Chondrocyte (in vitro differentiated cells): Measurements from ENCODE around the gene TLE4. TPM values are rescaled to one million over a fixed set of nuclear protein-coding genes. Genes with fewer than 3 reads are reported as not detected.

Experiments
- DNase-seq: peaks from one replicate; pipeline ENCODE4 v3.0.0; 2021; ENCODE audit warnings: mixed read lengths, low spot score
- H3K27ac Mint-ChIP-seq: one replicate; pipeline ENCODE4 v1.8.0; 2021; ENCODE audit warnings: mild to moderate bottlenecking, moderate library complexity, mixed read lengths; ENCODE audit not compliant: unreplicated experiment
- H3K27me3 Mint-ChIP-seq: 2 replicates; pipeline ENCODE4 v1.8.0; 2021; ENCODE audit warnings: low read depth, mixed read lengths
- H3K36me3 Mint-ChIP-seq: 2 replicates; pipeline ENCODE4 v1.8.0; 2021; ENCODE audit warnings: low read depth, mixed read lengths
- H3K4me1 Mint-ChIP-seq: 2 replicates; pipeline ENCODE4 v1.8.0; 2021; ENCODE audit warnings: low read depth, mild to moderate bottlenecking, mixed read lengths
- H3K4me3 Mint-ChIP-seq: one replicate; pipeline ENCODE4 v1.8.0; 2021; ENCODE audit warnings: mild to moderate bottlenecking, moderate library complexity, mixed read lengths; ENCODE audit not compliant: unreplicated experiment
- H3K9me3 Mint-ChIP-seq: 2 replicates; pipeline ENCODE4 v1.8.0; 2021; ENCODE audit warnings: low read depth, mixed read lengths
- CTCF ChIP-seq: fragments of 200-600 bp; sonication (generic); IDR thresholded peaks from 2 replicates; pipeline ENCODE4 v1.5.0; 2021; ENCODE audit warnings: antibody characterized with exemption, mild to moderate bottlenecking, moderate library complexity
- total RNA-seq: library from RNA; stranded (reverse); gene quantifications from 3 replicates; pipeline ENCODE4 v1.2.1, GENCODE V29; 2021

TLE4 gene
- total RNA-seq, 1 donor from 2014 or later: 66.0 TPM

GRCh38 chr9:79705704-79706103 lies 133.9 kb downstream of the TLE4 start:
- H3K27me3 Mint-ChIP-seq: no peaks in the 10 kb centered on the region
- no peak overlapping the region for H3K4me3 Mint-ChIP-seq
- TF ChIP-seq CTCF: no peak
- peaks cover 26% of the 10 kb centered on the region for H3K36me3 Mint-ChIP-seq
- H3K4me1 Mint-ChIP-seq: peaks cover under 1% of the 10 kb centered on the region
- no peak for DNase-seq
- no peak overlapping the region for H3K27ac Mint-ChIP-seq
- H3K9me3 Mint-ChIP-seq: no peaks in the 10 kb centered on the region

GRCh38 chr9:79706512-79706911 lies 134.7 kb downstream of the TLE4 start:
- no peak overlapping the region for H3K4me3 Mint-ChIP-seq
- no peak for TF ChIP-seq CTCF
- no peaks in the 10 kb centered on the region for H3K27me3 Mint-ChIP-seq
- no peak overlapping the region for H3K27ac Mint-ChIP-seq
- H3K9me3 Mint-ChIP-seq: no peaks in the 10 kb centered on the region
- DNase-seq: no peak
- peaks cover 33% of the 10 kb centered on the region for H3K36me3 Mint-ChIP-seq
- H3K4me1 Mint-ChIP-seq: no peaks in the 10 kb centered on the region

GRCh38 chr9:79707589-79707988 lies 135.8 kb downstream of the TLE4 start:
- H3K4me1 Mint-ChIP-seq: no peaks in the 10 kb centered on the region
- DNase-seq: no peak
- H3K4me3 Mint-ChIP-seq: no peak overlapping the region

GRCh38 chr9:79708541-79708940 lies 136.8 kb downstream of the TLE4 start:
- no peak for TF ChIP-seq CTCF
- Mint-ChIP-seq H3K27me3 (no peaks in the 10 kb centered on the region), H3K27ac (no peak overlapping the region), H3K9me3 (no peaks in the 10 kb centered on the region), H3K4me3 (no peak overlapping the region), H3K4me1 (no peaks in the 10 kb centered on the region), H3K36me3 (peaks cover 37% of the 10 kb centered on the region)
- no peak for DNase-seq

More at GRCh38 chr9:79707589-79707988, 135.8 kb downstream of the TLE4 start:
- Mint-ChIP-seq H3K9me3 (no peaks in the 10 kb centered on the region), H3K27me3 (no peaks in the 10 kb centered on the region), H3K27ac (no peak overlapping the region), H3K36me3 (peaks cover 38% of the 10 kb centered on the region)
- no peak for TF ChIP-seq CTCF

GRCh38 chr9:79709743-79710674 lies 138.2 kb downstream of the TLE4 start:
- peaks cover 7% of the 10 kb centered on the region for H3K4me1 Mint-ChIP-seq
- no peaks in the 10 kb centered on the region for H3K27me3 Mint-ChIP-seq
- H3K4me3 Mint-ChIP-seq: no peak overlapping the region
- DNase-seq: no peak
- peaks cover 38% of the 10 kb centered on the region for H3K36me3 Mint-ChIP-seq
- H3K27ac Mint-ChIP-seq: no peak overlapping the region
- no peaks in the 10 kb centered on the region for H3K9me3 Mint-ChIP-seq
- TF ChIP-seq CTCF: no peak
